AML-193 (cell line): Measurements from ENCODE around the gene WDFY1.

Experiments used
- DNase-seq, 2 experiments: peaks; one replicate each; lab custom pipeline; 2025; lab: John Stamatoyannopoulos, UW

Gene WDFY1

GRCh38 chr2:223930103-223930976 is 14.8 kb downstream of the WDFY1 start:
- DNase-seq, result peak; percentile 17 to 22

GRCh38 chr2:223929571-223930102 is 15.5 kb downstream of the WDFY1 start:
- DNase-seq, result peak; percentile 26 to 41

- DNase-seq, result no peak
Observed at GRCh38 chr2:223928113-223929006, 16.8 kb downstream of the WDFY1 start.

GRCh38 chr2:223925106-223925505 is 20.0 kb downstream of the WDFY1 start:
- peak; percentile 8 to 21 for DNase-seq

GRCh38 chr2:223923976-223924375 is 21.2 kb downstream of the WDFY1 start:
- DNase-seq, result no peak

- DNase-seq, result no peak
Observed at GRCh38 chr2:223922308-223922707, 22.8 kb downstream of the WDFY1 start.

- no peak for DNase-seq
Observed at GRCh38 chr2:223921204-223921603, 23.9 kb downstream of the WDFY1 start.

GRCh38 chr2:223920109-223920508 is 25.0 kb downstream of the WDFY1 start:
- no peak for DNase-seq

- DNase-seq, result no peak
Observed at GRCh38 chr2:223918671-223919134, 26.4 kb downstream of the WDFY1 start.

- no peak for DNase-seq
Observed at GRCh38 chr2:223916181-223916920, 28.8 kb downstream of the WDFY1 start.

GRCh38 chr2:223915071-223915470 is 30.1 kb downstream of the WDFY1 start:
- no peak for DNase-seq

- DNase-seq, result no peak
Observed at GRCh38 chr2:223914324-223914723, 30.8 kb downstream of the WDFY1 start.

- no peak for DNase-seq
Observed at GRCh38 chr2:223909001-223909741, 36.0 kb downstream of the WDFY1 start.

GRCh38 chr2:223908304-223908998 is 36.7 kb downstream of the WDFY1 start:
- DNase-seq, result no peak

GRCh38 chr2:223905996-223906395 is 39.1 kb downstream of the WDFY1 start:
- no peak for DNase-seq

GRCh38 chr2:223901854-223902253 is 43.3 kb downstream of the WDFY1 start:
- no peak for DNase-seq

- no peak for DNase-seq
Observed at GRCh38 chr2:223901311-223901710, 43.8 kb downstream of the WDFY1 start.

- no peak for DNase-seq
Observed at GRCh38 chr2:223900531-223900930, 44.6 kb downstream of the WDFY1 start.

- DNase-seq, result no peak
Observed at GRCh38 chr2:223900066-223900465, 45.1 kb downstream of the WDFY1 start.

- no peak for DNase-seq
Observed at GRCh38 chr2:223897669-223898330, 47.3 kb downstream of the WDFY1 start.
